Hematopoietic multipotent progenitor cell treated with erythropoietin and hydrocortisone succinate and interleukin-3 and kit ligand, for 6 days (in vitro differentiated cells): ENCODE results near the gene LHFPL3.

Experiments
- DNase-seq: peaks from one replicate; pipeline ENCODE4 v3.0.0-alpha.2; 2015

LHFPL3 gene

GRCh38 chr7:104807671-104808070 lies 479.3 kb downstream of the LHFPL3 start:
- DNase-seq = no peak

- no peak for DNase-seq
These were observed 481.5 kb downstream of the LHFPL3 start for GRCh38 chr7:104809906-104810305.

GRCh38 chr7:104814126-104814525 lies 485.7 kb downstream of the LHFPL3 start:
- no peak for DNase-seq

- no peak for DNase-seq
These were observed 486.4 kb downstream of the LHFPL3 start for GRCh38 chr7:104814671-104815400.

GRCh38 chr7:104816537-104816936 lies 488.1 kb downstream of the LHFPL3 start:
- DNase-seq = no peak

GRCh38 chr7:104818961-104819880 lies 490.8 kb downstream of the LHFPL3 start:
- no peak for DNase-seq

- DNase-seq = no peak
These were observed 492.6 kb downstream of the LHFPL3 start for GRCh38 chr7:104820836-104821535.

- DNase-seq = no peak
These were observed 494.8 kb downstream of the LHFPL3 start for GRCh38 chr7:104823177-104823576.

- DNase-seq = no peak
These were observed 496.7 kb downstream of the LHFPL3 start for GRCh38 chr7:104825099-104825498.

GRCh38 chr7:104826135-104826534 lies 497.7 kb downstream of the LHFPL3 start:
- DNase-seq = peak; percentile 26

- DNase-seq = no peak
These were observed 508.6 kb downstream of the LHFPL3 start for GRCh38 chr7:104836976-104837375.

- DNase-seq = peak; percentile 15
These were observed 510.3 kb downstream of the LHFPL3 start for GRCh38 chr7:104838537-104839299.

GRCh38 chr7:104839842-104840241 lies 511.4 kb downstream of the LHFPL3 start:
- no peak for DNase-seq

- no peak for DNase-seq
These were observed 513.4 kb downstream of the LHFPL3 start for GRCh38 chr7:104841798-104842197.

GRCh38 chr7:104843198-104843597 lies 514.8 kb downstream of the LHFPL3 start:
- no peak for DNase-seq

- DNase-seq = no peak
These were observed 517.2 kb downstream of the LHFPL3 start for GRCh38 chr7:104845557-104845956.

- DNase-seq = no peak
These were observed 518.3 kb downstream of the LHFPL3 start for GRCh38 chr7:104846731-104847130.

- peak; percentile 65 for DNase-seq
These were observed 520.0 kb downstream of the LHFPL3 start for GRCh38 chr7:104848138-104848990.

GRCh38 chr7:104850374-104850773 lies 522.0 kb downstream of the LHFPL3 start:
- DNase-seq = no peak

GRCh38 chr7:104851268-104851667 lies 522.9 kb downstream of the LHFPL3 start:
- no peak for DNase-seq

GRCh38 chr7:104852386-104852785 lies 524.0 kb downstream of the LHFPL3 start:
- no peak for DNase-seq

GRCh38 chr7:104855861-104856260 lies 527.5 kb downstream of the LHFPL3 start:
- no peak for DNase-seq
